ENCODE data around the gene FOXP3. TPM values are rescaled to one million over a fixed set of nuclear protein-coding genes. Genes with fewer than 3 reads are reported as not detected.

FOXP3 gene
- total and polyA plus RNA-seq, 2 of the 8 experiments (the other 6 are each of a cell fraction or from before 2014, with no cell fraction given): 0.37 to 0.54 TPM

DNA sequence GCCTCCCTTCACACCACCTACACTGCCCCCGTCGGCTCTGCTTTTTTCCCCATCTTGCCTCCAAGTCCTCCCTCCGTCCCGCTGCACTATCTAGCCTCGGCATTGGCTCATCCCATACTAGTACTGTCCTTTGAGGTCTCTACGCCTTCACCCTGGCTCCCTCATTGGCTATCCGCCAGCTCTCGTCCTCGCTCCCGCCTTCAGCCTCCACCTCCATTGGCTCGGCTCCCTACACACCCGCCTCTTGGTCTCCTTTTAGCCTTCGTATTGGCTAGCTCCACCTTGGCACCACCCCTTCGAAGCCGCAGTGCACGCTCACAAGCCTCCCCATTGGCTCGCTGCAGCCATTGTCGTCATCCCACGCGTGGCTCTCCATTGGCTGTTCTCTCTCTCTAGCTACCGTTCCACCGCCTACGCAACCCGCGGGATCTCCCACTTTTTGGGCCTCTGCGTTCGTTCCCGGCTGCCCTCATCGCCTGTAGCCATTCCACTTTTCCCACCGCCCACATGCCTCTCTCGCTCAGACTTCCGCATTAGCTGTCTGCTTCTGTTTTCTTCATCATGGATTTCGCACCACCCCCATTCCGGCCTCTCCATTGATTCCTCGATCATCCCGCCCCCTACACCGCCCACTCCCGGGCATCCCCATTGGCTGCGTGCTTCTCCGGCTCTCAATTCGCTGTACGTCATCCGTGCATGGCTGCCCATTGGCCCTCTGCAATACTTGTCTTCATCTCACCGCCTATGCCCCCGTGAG lies 4.7 kb upstream of the FOXP3 start (continued):
- TF ChIP-seq, protein P1, sequence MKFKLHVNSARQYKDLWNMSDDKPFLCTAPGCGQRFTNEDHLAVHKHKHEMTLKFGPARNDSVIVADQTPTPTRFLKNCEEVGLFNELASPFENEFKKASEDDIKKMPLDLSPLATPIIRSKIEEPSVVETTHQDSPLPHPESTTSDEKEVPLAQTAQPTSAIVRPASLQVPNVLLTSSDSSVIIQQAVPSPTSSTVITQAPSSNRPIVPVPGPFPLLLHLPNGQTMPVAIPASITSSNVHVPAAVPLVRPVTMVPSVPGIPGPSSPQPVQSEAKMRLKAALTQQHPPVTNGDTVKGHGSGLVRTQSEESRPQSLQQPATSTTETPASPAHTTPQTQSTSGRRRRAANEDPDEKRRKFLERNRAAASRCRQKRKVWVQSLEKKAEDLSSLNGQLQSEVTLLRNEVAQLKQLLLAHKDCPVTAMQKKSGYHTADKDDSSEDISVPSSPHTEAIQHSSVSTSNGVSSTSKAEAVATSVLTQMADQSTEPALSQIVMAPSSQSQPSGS (IDR thresholded peaks at IDR 0.05; ENCODE audit: low read length): 0 out of 2 replicates have a peak, but pooled peaks have one; percentile 49
- TF ChIP-seq TAF1 (IDR thresholded peaks at IDR 0.05; ENCODE audit: low read depth, low read length) (peak; percentile 67), PHF8 (conservative IDR thresholded peaks at IDR 0.05; ENCODE audit: low read depth, low read length) (peak; percentile 26; the same call in 1 of the 2 replicates), EZH2 (IDR thresholded peaks at IDR 0.05; ENCODE audit: low read depth, low read length, severe bottlenecking) (no peak), SP2 (IDR thresholded peaks at IDR 0.05; ENCODE audit: low read length) (peak; percentile 61), TBP (IDR thresholded peaks at IDR 0.05; ENCODE audit: low read depth, low read length) (peak; percentile 67), NANOG (IDR thresholded peaks at IDR 0.05; ENCODE audit: insufficient read depth, low read depth, low read length, poor library complexity, severe bottlenecking) (no peak), SP1 (IDR thresholded peaks at IDR 0.05; ENCODE audit: low read depth, low read length) (peak; percentile 95), POLR2AphosphoS5 (IDR thresholded peaks at IDR 0.05; ENCODE audit: low read depth, low read length) (peak; percentile 80)
- TF ChIP-seq, protein P2, sequence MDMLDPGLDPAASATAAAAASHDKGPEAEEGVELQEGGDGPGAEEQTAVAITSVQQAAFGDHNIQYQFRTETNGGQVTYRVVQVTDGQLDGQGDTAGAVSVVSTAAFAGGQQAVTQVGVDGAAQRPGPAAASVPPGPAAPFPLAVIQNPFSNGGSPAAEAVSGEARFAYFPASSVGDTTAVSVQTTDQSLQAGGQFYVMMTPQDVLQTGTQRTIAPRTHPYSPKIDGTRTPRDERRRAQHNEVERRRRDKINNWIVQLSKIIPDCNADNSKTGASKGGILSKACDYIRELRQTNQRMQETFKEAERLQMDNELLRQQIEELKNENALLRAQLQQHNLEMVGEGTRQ (IDR thresholded peaks at IDR 0.05; ENCODE audit: low read length): no peak
- TF ChIP-seq, protein P3, sequence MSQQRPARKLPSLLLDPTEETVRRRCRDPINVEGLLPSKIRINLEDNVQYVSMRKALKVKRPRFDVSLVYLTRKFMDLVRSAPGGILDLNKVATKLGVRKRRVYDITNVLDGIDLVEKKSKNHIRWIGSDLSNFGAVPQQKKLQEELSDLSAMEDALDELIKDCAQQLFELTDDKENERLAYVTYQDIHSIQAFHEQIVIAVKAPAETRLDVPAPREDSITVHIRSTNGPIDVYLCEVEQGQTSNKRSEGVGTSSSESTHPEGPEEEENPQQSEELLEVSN (IDR thresholded peaks at IDR 0.05): peak; percentile 39; the same call in 1 of the 2 replicates

Measured in H1 (cell line).